ENCODE measurements around the gene WDR27.

WDR27 gene

GRCh38 chr6:169666441-169666840, 35.4 kb downstream of the WDR27 start:
- TF ChIP-seq, protein P1, sequence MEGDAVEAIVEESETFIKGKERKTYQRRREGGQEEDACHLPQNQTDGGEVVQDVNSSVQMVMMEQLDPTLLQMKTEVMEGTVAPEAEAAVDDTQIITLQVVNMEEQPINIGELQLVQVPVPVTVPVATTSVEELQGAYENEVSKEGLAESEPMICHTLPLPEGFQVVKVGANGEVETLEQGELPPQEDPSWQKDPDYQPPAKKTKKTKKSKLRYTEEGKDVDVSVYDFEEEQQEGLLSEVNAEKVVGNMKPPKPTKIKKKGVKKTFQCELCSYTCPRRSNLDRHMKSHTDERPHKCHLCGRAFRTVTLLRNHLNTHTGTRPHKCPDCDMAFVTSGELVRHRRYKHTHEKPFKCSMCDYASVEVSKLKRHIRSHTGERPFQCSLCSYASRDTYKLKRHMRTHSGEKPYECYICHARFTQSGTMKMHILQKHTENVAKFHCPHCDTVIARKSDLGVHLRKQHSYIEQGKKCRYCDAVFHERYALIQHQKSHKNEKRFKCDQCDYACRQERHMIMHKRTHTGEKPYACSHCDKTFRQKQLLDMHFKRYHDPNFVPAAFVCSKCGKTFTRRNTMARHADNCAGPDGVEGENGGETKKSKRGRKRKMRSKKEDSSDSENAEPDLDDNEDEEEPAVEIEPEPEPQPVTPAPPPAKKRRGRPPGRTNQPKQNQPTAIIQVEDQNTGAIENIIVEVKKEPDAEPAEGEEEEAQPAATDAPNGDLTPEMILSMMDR (IDR thresholded peaks at IDR 0.05; ENCODE audit: control insufficient read depth, extremely low read depth, insufficient read depth): no peak
- DNase-seq (ENCODE audit: low read depth): no peak
- no peak overlapping the region for H3K4me3 ChIP-seq (ENCODE audit: low read depth, low read length)

GRCh38 chr6:169665289-169665688, 36.5 kb downstream of the WDR27 start:
- TF ChIP-seq, protein P1 (IDR thresholded peaks at IDR 0.05; ENCODE audit: control insufficient read depth, extremely low read depth, insufficient read depth): no peak
- no peak overlapping the region for H3K4me3 ChIP-seq (ENCODE audit: low read depth, low read length)
- DNase-seq (ENCODE audit: low read depth): no peak

- no peak overlapping the region for H3K4me3 ChIP-seq (ENCODE audit: low read depth, low read length)
- TF ChIP-seq, protein P1 (IDR thresholded peaks at IDR 0.05; ENCODE audit: control insufficient read depth, extremely low read depth, insufficient read depth): no peak
- no peak for DNase-seq (ENCODE audit: low read depth)
These were observed 37.6 kb downstream of the WDR27 start for GRCh38 chr6:169664227-169664626.

- no peak for DNase-seq (ENCODE audit: low read depth)
- TF ChIP-seq, protein P1 (IDR thresholded peaks at IDR 0.05; ENCODE audit: control insufficient read depth, extremely low read depth, insufficient read depth): no peak
- H3K4me3 ChIP-seq (ENCODE audit: low read depth, low read length): no peak overlapping the region
These were observed 38.4 kb downstream of the WDR27 start for GRCh38 chr6:169663468-169663867.

GRCh38 chr6:169661391-169661756, 40.5 kb downstream of the WDR27 start:
- H3K4me3 ChIP-seq (ENCODE audit: low read depth, low read length): no peak overlapping the region
- TF ChIP-seq, protein P1 (IDR thresholded peaks at IDR 0.05; ENCODE audit: control insufficient read depth, extremely low read depth, insufficient read depth): no peak
- DNase-seq (ENCODE audit: low read depth): no peak

- TF ChIP-seq, protein P1 (IDR thresholded peaks at IDR 0.05; ENCODE audit: control insufficient read depth, extremely low read depth, insufficient read depth): no peak
- no peak for DNase-seq (ENCODE audit: low read depth)
These were observed 41.0 kb downstream of the WDR27 start for GRCh38 chr6:169660751-169661390.

More at GRCh38 chr6:169660751-169661390, 41.0 kb downstream of the WDR27 start:
- H3K4me3 ChIP-seq (ENCODE audit: low read depth, low read length): no peak overlapping the region
